Central memory CD8-positive, alpha-beta T cell (primary cell): ENCODE data around the gene DLL4.

ENCODE experiments used
- ATAC-seq: fragments of 150-1000 bp; cut with Tn5 transposase; replicated peaks from 2 replicates; pipeline ENCODE4 v1.10.0; 2022; ENCODE audit warnings: mild to moderate bottlenecking, moderate FRiP score, moderate number of reproducible peaks; ENCODE audit not compliant: poor library complexity, severe bottlenecking; ENCODE audit errors: extremely low read depth
- DNase-seq, 2 donors: peaks; one replicate each; pipeline ENCODE4 v3.0.0; 2021; ENCODE audit warnings: low spot score in 2 of 2
- H3K27ac Mint-ChIP-seq: one replicate; pipeline ENCODE4 v1.8.0; 2022; ENCODE audit warnings: low read depth, mild to moderate bottlenecking, moderate library complexity, mixed read lengths
- H3K27me3 Mint-ChIP-seq: one replicate; pipeline ENCODE4 v1.8.0; 2022; ENCODE audit warnings: mixed read lengths
- H3K36me3 Mint-ChIP-seq: one replicate; pipeline ENCODE4 v1.8.0; 2022; ENCODE audit warnings: mild to moderate bottlenecking, moderate library complexity, mixed read lengths; ENCODE audit not compliant: insufficient read depth
- H3K4me1 Mint-ChIP-seq: one replicate; pipeline ENCODE4 v1.8.0; 2022; ENCODE audit warnings: mixed read lengths
- H3K4me3 Mint-ChIP-seq: one replicate; pipeline ENCODE4 v1.8.0; 2022; ENCODE audit warnings: mild to moderate bottlenecking, moderate library complexity, mixed read lengths
- H3K9me3 Mint-ChIP-seq: one replicate; pipeline ENCODE4 v1.8.0; 2022; ENCODE audit warnings: mixed read lengths

DLL4 gene

GRCh38 chr15:40911693-40912092 is 17.4 kb upstream of the DLL4 start:
- H3K4me1 Mint-ChIP-seq = peaks cover 8% of the 10 kb centered on the region
- no peak overlapping the region for H3K27ac Mint-ChIP-seq
- no peak overlapping the region for H3K4me3 Mint-ChIP-seq
- DNase-seq = no peak
- H3K27me3 Mint-ChIP-seq = no peaks in the 10 kb centered on the region
- no peaks in the 10 kb centered on the region for H3K9me3 Mint-ChIP-seq
- no peak for ATAC-seq
- H3K36me3 Mint-ChIP-seq = no peaks in the 10 kb centered on the region

GRCh38 chr15:40912478-40912877 is 16.7 kb upstream of the DLL4 start:
- Mint-ChIP-seq H3K36me3 (no peaks in the 10 kb centered on the region), H3K4me3 (no peak overlapping the region), H3K27ac (no peak overlapping the region), H3K4me1 (peaks cover 3% of the 10 kb centered on the region), H3K9me3 (no peaks in the 10 kb centered on the region), H3K27me3 (no peaks in the 10 kb centered on the region)
- ATAC-seq (no peak), DNase-seq (no peak)

DNA sequence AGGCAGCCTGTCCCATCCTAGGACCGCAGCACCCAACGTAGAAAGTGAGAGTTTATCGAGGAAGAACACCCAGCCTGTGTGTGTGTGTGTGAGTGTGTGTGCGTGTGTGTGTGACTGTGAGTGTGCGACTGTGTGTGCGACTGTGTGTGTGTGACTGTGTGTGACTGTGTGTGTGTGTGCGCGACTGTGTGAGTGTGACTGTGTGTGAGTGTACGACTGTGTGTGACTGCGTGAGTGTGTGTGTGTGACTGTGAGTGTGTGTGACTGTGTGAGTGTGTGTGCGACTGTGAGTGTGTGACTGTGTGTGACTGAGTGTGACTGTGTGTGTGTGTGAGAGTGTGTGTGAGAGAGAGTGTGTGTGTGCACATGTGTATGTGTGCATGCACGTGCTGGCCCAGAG is 15.1 kb upstream of the DLL4 start:
- Mint-ChIP-seq H3K27ac (no peak overlapping the region), H3K4me3 (no peak overlapping the region), H3K36me3 (no peaks in the 10 kb centered on the region), H3K4me1 (no peaks in the 10 kb centered on the region), H3K27me3 (no peaks in the 10 kb centered on the region), H3K9me3 (no peaks in the 10 kb centered on the region)
- ATAC-seq = no peak
- DNase-seq = no peak

DNA sequence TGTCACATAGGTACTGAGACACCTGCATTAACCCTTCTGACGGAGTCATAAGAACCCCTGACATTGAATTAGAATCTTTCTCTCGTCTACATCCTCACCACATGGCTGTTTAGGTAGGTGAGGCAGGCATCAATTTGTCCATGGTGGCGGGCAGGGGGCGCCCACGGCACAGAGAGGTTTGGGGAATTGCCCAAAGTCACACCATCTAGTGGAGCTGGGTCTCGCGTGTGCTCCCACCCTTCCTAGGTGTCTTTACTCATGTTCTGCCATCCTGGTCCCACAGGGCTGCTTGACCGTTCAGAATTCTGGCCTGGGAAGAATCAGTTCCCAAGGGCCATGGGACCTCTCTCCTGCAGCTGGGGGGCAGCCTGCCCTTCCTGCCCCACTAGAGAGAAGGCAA is 14.7 kb upstream of the DLL4 start:
- Mint-ChIP-seq H3K4me1 (no peaks in the 10 kb centered on the region), H3K27me3 (no peaks in the 10 kb centered on the region), H3K36me3 (no peaks in the 10 kb centered on the region), H3K27ac (no peak overlapping the region), H3K4me3 (no peak overlapping the region), H3K9me3 (no peaks in the 10 kb centered on the region)
- ATAC-seq = no peak
- no peak for DNase-seq

GRCh38 chr15:40915116-40915661 is 14.0 kb upstream of the DLL4 start:
- no peaks in the 10 kb centered on the region for H3K4me1 Mint-ChIP-seq
- ATAC-seq (no peak), DNase-seq (no peak)
- H3K36me3 Mint-ChIP-seq = no peaks in the 10 kb centered on the region
- H3K4me3 Mint-ChIP-seq = no peak overlapping the region
- no peaks in the 10 kb centered on the region for H3K9me3 Mint-ChIP-seq
- no peak overlapping the region for H3K27ac Mint-ChIP-seq
- no peaks in the 10 kb centered on the region for H3K27me3 Mint-ChIP-seq

DNA sequence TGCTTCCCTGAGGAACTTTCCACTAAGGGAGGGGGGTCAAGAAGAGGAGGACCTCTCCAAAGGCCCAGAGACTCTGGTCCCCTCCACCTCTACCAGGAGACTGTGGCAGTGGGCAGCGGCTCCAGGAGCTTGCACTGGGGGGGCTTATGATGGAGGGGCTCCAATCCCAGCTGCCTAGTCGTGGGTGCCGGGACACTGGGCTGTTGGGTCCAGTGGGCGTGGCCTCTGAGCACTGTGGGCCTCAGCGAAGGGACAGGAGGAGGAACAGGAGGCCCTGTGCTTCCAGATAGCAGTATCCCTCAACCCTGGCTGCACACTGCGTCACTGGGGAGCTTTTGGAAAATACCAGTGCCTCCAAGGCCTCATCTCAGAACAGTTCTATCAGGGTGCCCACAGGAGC is 13.5 kb upstream of the DLL4 start:
- H3K4me1 Mint-ChIP-seq = no peaks in the 10 kb centered on the region
- no peaks in the 10 kb centered on the region for H3K9me3 Mint-ChIP-seq
- no peak for ATAC-seq
- no peak overlapping the region for H3K4me3 Mint-ChIP-seq
- H3K27me3 Mint-ChIP-seq = no peaks in the 10 kb centered on the region
- no peaks in the 10 kb centered on the region for H3K36me3 Mint-ChIP-seq
- DNase-seq = no peak
- no peak overlapping the region for H3K27ac Mint-ChIP-seq

DNA sequence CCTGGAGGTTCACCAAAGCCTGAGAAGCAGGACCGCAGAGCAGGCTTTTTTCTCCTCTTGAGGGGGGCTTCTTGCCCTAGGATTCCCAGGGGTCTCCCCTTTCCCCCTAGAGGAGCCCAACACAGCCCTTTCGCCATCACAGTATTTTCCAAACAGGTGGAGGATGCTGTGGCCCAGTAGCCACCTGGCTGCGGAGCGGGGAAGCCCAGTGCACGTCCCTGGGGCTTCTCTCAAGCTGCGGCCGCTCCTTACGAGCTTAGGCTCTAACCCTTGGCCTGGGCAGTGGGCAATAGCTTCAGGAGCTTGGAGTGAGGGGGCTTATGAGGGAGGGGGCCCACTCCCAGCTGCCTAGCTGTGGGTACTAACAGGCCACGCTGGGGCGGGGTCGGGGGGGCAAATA is 11.6 kb upstream of the DLL4 start:
- H3K4me1 Mint-ChIP-seq = no peaks in the 10 kb centered on the region
- H3K9me3 Mint-ChIP-seq = no peaks in the 10 kb centered on the region
- H3K27ac Mint-ChIP-seq = no peak overlapping the region
- H3K4me3 Mint-ChIP-seq = no peak overlapping the region
- H3K36me3 Mint-ChIP-seq = no peaks in the 10 kb centered on the region
- H3K27me3 Mint-ChIP-seq = no peaks in the 10 kb centered on the region
- ATAC-seq (no peak), DNase-seq (no peak)

DNA sequence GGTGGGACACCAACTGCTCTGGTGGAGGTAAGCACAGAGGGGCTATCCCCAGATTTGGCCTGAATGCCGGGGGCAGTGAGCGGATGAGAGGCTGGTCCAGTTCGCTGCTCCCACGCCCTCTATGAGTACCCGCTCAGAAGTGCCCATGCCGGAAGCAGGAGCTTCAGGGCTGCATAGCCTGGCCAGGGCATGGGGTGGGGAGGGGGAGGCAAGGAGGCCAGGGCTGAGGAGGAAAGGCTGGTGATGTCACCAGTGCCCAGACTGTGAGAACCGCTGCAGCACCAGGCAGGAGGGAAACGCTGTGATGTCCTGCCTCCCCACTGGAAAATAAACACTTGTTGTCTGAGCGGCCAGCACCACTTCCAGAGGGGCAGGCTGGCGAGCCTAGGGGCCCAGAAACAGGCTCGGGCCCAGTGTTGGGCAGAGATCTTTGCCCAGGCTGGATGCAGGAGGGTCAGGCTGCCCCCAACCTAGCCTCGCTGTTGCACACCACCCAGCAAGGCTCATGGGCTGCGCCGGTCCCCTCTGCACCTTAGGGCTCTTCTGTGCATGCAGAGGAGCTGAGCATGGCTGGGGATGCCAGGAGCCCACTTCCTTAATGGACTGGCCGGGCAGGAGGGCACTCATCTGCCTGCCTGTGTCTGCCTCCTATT is 10.9 kb upstream of the DLL4 start:
- no peak for DNase-seq
- H3K36me3 Mint-ChIP-seq = peaks cover 1% of the 10 kb centered on the region

GRCh38 chr15:40918799-40919392 is 10.2 kb upstream of the DLL4 start:
- no peaks in the 10 kb centered on the region for H3K4me1 Mint-ChIP-seq
- H3K27ac Mint-ChIP-seq = no peak overlapping the region
- peaks cover 1% of the 10 kb centered on the region for H3K36me3 Mint-ChIP-seq
- no peaks in the 10 kb centered on the region for H3K27me3 Mint-ChIP-seq
- H3K4me3 Mint-ChIP-seq = no peak overlapping the region
- H3K9me3 Mint-ChIP-seq = no peaks in the 10 kb centered on the region
- ATAC-seq = no peak
- DNase-seq = no peak

More for the DNA sequence above, 10.9 kb upstream of the DLL4 start:
- no peak overlapping the region for H3K4me3 Mint-ChIP-seq
- ATAC-seq = no peak
- H3K9me3 Mint-ChIP-seq = no peaks in the 10 kb centered on the region
- H3K27ac Mint-ChIP-seq = no peak overlapping the region
- H3K4me1 Mint-ChIP-seq = no peaks in the 10 kb centered on the region
- H3K27me3 Mint-ChIP-seq = no peaks in the 10 kb centered on the region

- no peaks in the 10 kb centered on the region for H3K9me3 Mint-ChIP-seq
- DNase-seq (no peak), ATAC-seq (no peak)
- peaks cover 10% of the 10 kb centered on the region for H3K4me1 Mint-ChIP-seq
- H3K4me3 Mint-ChIP-seq = no peak overlapping the region
- H3K27ac Mint-ChIP-seq = no peak overlapping the region
- peaks cover 23% of the 10 kb centered on the region for H3K27me3 Mint-ChIP-seq
- H3K36me3 Mint-ChIP-seq = peaks cover 1% of the 10 kb centered on the region
These were observed 7.1 kb upstream of the DLL4 start for GRCh38 chr15:40921949-40922607.

DNA sequence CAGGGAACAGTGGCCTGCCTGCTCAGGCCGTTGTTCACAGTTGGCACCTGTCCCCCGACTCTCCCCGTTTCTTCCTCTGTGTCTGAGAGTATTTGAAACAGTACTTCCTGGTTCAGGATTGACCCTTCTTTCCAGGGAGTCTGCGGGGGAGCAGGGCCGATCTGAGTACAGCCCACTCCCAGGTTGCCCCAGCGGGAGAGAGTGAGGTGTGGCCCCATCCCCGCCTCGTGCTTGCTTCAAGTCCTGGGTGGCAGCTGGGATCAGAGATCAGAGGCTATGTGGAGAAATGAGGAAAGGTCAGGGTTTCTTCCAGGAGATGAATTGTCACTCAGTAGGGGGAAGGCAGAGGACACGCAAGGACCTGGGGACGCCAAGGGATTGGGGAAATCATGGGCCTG is 6.5 kb upstream of the DLL4 start:
- DNase-seq = no peak
- Mint-ChIP-seq H3K4me1 (peaks cover 14% of the 10 kb centered on the region), H3K9me3 (no peaks in the 10 kb centered on the region), H3K4me3 (no peak overlapping the region), H3K27ac (no peak overlapping the region), H3K27me3 (peaks cover 28% of the 10 kb centered on the region), H3K36me3 (peaks cover 4% of the 10 kb centered on the region)
- ATAC-seq = no peak

- Mint-ChIP-seq H3K27ac (no peak overlapping the region), H3K4me3 (no peak overlapping the region), H3K36me3 (peaks cover 4% of the 10 kb centered on the region), H3K4me1 (peaks cover 16% of the 10 kb centered on the region), H3K9me3 (no peaks in the 10 kb centered on the region), H3K27me3 (peaks cover 32% of the 10 kb centered on the region)
- ATAC-seq = no peak
- no peak for DNase-seq
These were observed 5.6 kb upstream of the DLL4 start for GRCh38 chr15:40923551-40923950.

DNA sequence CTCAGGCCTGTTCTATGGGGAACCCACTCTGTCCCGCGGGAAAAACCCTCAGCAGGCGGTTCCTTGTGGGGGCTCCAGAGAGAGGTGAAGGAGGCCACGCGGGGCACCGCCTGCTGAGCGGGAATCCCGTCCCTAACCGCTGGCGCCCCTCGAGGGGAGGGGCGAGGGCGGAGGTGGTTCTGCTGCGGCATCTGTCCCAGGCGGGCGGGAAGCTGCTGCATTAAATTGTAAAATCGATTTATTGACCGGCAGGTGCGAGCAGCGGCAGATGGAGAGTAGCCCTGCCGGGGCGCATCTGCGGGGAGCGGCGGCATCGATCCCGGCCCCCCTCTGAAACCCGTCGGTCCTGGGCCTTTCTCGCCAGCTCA is 3.7 kb upstream of the DLL4 start:
- ATAC-seq (no peak), DNase-seq (no peak)
- no peaks in the 10 kb centered on the region for H3K9me3 Mint-ChIP-seq
- H3K27me3 Mint-ChIP-seq = peaks cover 52% of the 10 kb centered on the region
- H3K4me3 Mint-ChIP-seq = peak overlapping the region; percentile 76
- H3K36me3 Mint-ChIP-seq = peaks cover 4% of the 10 kb centered on the region
- peaks cover 33% of the 10 kb centered on the region for H3K4me1 Mint-ChIP-seq
- no peak overlapping the region for H3K27ac Mint-ChIP-seq
